Choroid plexus epithelial cell (primary cell): ENCODE data around the gene ANKRD12.

Experiments
- DNase-seq: peaks from one replicate; pipeline ENCODE4 v3.0.0-alpha.2; 2010; ENCODE audit warnings: low read depth
- H3K4me3 ChIP-seq: 2 replicates; pipeline ENCODE4 v1.5.1; 2011; ENCODE audit warnings: low read depth, mild to moderate bottlenecking, control low read depth, low read length, moderate library complexity
- CTCF ChIP-seq: conservative IDR thresholded peaks from 2 replicates; pipeline ENCODE4 v1.5.1; 2011; ENCODE audit warnings: low read depth, mild to moderate bottlenecking, control low read depth, inconsistent platforms, low read length, moderate library complexity

Gene ANKRD12

DNA sequence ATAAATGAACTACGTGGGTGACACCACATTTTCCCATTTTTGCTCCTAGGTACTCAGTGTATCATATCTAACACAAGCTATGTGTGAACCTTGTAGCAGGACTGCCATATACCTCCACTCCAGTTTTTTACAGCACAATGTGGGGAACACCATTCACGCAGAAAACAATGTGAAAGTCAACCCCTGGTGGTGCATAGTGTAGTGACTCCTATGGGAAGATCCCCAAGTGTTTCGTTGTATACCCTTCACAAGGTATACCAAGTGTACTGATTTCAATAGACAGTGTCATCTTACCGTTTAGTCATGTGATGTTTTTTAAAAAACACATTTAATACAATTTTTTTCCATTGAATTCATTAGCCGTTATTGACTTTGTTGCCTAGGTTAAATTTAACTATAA, 68.1 kb downstream of the ANKRD12 start:
- H3K4me3 ChIP-seq: no peak overlapping the region
- TF ChIP-seq CTCF: no peak
- DNase-seq: no peak

DNA sequence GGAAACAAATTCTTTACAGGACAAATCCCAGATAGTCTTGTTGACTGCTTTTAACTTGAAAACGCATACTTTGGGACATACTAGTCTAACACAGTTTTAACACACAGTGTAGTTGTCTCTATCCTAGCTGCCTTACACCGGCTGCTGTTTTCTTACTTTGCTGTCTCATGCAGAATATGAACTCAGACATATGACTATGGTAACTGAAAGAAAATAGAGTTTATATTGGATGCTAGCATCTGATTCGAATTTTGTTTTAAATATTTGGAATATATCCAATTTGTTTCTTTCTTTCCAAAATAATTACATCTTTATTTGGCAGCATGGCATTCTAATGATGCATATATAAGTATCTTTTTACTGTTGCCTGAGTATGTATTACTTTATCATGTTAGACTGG, 69.8 kb downstream of the ANKRD12 start:
- no peak overlapping the region for H3K4me3 ChIP-seq
- DNase-seq: no peak
- no peak for TF ChIP-seq CTCF

DNA sequence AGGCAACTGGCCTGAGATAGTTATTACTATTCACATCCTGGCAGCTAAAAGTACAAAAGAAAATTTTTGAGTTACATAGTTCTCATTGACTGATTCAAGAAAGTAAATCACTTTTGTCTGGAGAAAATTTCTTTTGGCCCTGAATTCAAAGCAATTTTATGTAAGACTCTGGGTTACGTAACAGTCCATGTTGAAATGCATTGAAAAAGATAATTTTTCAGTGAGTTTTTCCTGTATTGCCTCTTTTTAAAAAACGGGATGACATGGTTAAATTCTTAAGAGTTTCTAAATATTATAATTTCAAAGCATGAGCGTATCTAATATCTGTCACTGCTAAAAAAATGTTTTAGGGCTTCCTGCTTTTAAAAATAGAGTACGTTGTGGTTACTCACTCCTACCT, 72.7 kb downstream of the ANKRD12 start:
- DNase-seq: peak; percentile 48
- no peak for TF ChIP-seq CTCF
- no peak overlapping the region for H3K4me3 ChIP-seq

- TF ChIP-seq CTCF: no peak
- DNase-seq: peak; percentile 4
- no peak overlapping the region for H3K4me3 ChIP-seq
Observed at GRCh38 chr18:9210966-9211365, 74.4 kb downstream of the ANKRD12 start.

- no peak for TF ChIP-seq CTCF
- DNase-seq: peak; percentile 11
- H3K4me3 ChIP-seq: no peak overlapping the region
Observed at GRCh38 chr18:9211955-9212354, 75.4 kb downstream of the ANKRD12 start.

- no peak overlapping the region for H3K4me3 ChIP-seq
- no peak for DNase-seq
Observed at GRCh38 chr18:9215221-9215933, 78.8 kb downstream of the ANKRD12 start.

More at GRCh38 chr18:9215221-9215933, 78.8 kb downstream of the ANKRD12 start:
- TF ChIP-seq CTCF: no peak
